ENCODE results near the gene SNURF.
"Not testable (repeated sequence)": the region's sequence is repeated elsewhere in the genome, so short reads cannot be mapped to it uniquely, and the experiment has no call there.

The SNURF gene

GRCh38 chr15:24954783-24955530 is at the start of gene SNURF, which contains the start of gene SNRPN:
Gene SNURF, plus strand, starts transcription at chr15:24954987. Its CDS starts 62 bp downstream, at chr15:24955049.
Gene SNRPN, plus strand, starts transcription at chr15:24954987. Its CDS starts 19,467 bp downstream, at chr15:24974454.
- DNase-seq = no peak

DNA sequence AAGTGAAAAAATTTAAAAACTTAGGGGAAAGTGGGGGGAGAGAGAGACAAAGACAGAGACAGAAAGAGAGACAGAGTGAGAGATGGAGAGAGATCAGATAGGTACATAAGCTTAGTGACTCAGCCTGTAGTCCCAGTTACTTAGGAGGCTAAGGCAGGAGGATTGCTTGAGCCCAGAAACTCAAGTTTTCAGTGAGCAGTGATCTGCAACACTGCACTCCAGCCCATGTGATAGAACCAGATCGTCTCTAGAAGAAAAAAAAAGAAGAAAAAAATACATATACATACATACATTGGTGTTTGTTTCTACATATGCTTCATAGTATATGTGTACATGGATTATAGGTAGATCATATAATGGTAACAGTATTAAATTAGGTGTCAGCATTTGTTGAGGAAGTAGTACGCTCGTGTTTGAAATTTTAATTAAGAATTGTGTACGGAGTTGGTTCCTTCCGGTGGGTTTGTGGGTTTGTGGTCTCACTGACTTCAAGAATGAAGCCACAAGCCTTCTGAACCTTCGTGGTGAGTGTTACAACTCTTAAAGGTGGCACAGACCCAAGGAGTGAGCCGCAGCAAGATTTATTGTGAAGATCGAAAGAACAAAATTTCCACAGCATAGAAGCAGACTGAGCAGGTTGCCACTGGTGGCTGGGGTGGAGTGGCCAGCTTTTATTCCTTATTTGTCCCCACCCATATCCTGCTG is 38.3 kb upstream of the SNURF start:
- no peak for DNase-seq

- no peak for DNase-seq
Measured at GRCh38 chr15:24917431-24917830, 37.4 kb upstream of the SNURF start.

GRCh38 chr15:24919446-24919845 is 35.3 kb upstream of the SNURF start:
- no peak for DNase-seq

DNA sequence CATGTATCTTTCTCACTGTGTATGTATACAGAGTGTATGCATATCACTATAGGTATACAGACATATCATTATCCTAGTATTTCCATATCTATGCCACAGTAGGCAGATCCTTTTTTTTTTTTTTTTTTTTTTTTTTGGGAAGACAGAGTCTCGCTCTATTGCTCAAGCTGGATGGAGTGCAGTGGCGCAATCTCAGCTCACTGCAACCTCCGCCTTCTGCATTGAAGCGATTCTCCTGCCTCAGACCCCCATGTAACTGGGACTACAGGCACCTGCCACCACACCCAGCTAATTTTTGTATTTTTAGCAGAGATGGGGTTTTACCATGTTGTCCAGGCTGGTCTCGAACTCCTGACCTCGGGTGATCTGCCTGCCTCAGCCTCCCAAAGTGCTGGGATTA is 32.0 kb upstream of the SNURF start:
- not testable (repeated sequence) for DNase-seq

- DNase-seq = no peak
Measured at GRCh38 chr15:24924153-24924552, 30.6 kb upstream of the SNURF start.

DNA sequence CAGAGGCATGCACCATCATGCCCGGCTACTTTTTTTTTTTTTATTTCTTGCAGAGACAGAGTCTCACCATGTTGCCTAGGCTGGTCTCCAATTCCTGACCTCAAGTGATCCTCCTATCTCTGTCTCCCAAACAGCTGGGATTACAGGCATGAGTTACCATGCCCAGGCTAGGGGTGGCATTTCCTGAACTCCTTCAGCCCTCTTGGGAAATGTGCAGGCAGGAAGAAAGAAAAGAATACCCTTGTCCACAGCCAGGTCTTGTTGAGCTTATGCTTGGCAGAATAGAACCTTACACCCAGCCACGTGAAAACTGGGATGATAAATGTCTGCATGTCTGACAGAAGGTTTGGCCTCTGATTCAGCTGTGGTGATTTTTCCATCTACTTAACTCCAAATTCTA is 30.2 kb upstream of the SNURF start:
- no peak for DNase-seq

DNA sequence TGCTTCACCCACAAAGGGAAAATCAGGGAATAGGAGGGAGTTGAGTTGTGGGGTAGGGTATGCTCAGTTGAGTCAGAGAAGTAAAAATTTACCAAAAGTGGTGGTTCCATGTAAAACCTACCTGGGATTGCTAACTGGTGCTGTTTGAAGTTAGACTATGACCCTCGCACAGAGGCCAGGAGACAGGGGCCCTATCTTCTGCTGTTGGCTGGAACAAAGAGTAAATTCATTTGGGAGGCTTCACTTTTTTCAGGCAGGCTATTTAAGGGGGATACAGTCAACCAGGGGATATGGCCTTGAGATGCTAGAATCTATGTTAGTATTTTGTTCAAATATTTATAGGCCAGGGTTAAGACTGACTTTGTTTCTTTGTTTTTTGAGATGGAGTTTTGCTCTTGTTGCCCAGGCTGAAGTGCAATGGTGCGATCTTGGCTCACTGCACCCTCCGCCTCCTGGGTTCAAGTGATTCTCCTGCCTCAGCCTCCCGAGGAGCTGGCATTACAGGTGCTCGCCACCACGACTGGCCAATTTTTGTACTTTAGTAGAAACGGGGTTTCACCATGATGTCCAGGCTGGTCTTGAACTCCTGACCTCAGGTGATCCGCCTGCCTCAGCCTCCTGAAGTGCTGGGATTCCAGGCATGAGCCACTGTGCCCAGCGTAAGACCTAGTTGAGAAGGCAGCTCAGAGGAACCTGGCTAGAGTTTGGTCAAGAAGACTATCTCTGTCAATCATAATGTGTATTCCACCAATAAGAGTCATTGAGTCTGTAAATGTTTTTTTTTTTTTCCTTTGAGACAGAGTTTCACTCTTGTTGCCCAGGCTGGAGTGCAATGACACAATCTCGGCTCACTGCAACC is 22.7 kb upstream of the SNURF start:
- DNase-seq = not testable (repeated sequence)

- DNase-seq = no peak
Measured at GRCh38 chr15:24933716-24934115, 21.1 kb upstream of the SNURF start.

GRCh38 chr15:24938224-24938623 is 16.6 kb upstream of the SNURF start:
- not testable (repeated sequence) for DNase-seq

- no peak for DNase-seq
Measured at GRCh38 chr15:24940236-24940635, 14.6 kb upstream of the SNURF start.

GRCh38 chr15:24943361-24943760 is 11.4 kb upstream of the SNURF start:
- no peak for DNase-seq

DNA sequence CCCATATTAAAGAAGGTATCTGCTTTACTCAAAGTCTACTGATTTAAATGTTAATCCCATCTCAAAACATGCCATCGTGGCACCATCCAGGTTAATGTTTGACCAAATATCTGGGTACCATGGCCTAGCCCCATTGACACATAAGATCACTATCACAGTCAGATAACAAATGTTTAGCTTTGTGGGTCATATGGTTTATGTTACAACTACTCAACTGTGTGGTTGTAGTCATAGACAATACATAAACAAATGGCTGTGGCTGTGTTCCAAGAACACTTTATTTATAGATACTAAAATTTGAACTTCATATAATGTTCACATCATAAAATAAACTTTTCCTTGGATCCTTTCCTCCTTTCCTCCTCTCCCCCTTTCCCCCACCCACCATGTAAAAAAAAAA is 9.8 kb upstream of the SNURF start:
- DNase-seq = no peak

DNA sequence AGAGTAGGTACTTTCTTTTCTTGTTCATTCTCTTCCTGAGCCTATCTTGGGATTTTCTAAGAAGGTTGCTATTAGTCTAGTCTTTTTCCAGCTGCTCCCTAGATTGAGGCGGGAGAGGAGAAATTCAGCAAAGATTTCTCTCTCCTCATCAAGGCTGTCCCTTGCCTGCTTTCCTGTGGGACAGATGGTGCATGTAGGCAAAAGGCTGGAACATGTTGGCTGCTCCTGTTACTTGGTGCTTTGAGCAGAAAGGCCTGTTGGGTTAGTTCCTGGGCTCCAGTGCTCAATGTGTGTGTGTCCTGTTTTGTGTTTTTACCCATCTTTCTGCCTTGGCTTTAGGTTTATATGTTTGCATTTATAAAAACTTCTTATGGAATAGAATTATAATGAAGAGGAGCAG is 9.1 kb upstream of the SNURF start:
- DNase-seq = no peak

DNA sequence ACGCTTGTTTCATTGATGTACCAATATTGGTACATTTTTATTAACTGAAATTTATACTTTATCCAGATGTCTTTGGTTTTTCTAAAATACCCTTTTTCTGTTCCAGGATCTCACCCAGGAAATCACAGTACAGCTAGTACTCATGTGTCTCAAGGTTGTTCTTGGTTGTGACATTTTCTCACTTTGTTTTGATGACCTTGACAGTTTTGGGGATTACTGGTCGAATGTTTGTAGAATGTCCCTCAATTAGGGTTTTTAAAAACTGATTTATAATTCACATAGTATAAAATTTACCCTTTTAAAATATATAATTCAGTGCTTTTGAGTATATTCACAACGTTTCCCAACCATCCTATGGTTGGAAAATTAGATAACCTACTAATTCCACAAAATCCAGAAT is 6.3 kb upstream of the SNURF start:
- no peak for DNase-seq

- no peak for DNase-seq
Measured at GRCh38 chr15:24955531-24955921, 739 bp downstream of the SNURF start.

DNA sequence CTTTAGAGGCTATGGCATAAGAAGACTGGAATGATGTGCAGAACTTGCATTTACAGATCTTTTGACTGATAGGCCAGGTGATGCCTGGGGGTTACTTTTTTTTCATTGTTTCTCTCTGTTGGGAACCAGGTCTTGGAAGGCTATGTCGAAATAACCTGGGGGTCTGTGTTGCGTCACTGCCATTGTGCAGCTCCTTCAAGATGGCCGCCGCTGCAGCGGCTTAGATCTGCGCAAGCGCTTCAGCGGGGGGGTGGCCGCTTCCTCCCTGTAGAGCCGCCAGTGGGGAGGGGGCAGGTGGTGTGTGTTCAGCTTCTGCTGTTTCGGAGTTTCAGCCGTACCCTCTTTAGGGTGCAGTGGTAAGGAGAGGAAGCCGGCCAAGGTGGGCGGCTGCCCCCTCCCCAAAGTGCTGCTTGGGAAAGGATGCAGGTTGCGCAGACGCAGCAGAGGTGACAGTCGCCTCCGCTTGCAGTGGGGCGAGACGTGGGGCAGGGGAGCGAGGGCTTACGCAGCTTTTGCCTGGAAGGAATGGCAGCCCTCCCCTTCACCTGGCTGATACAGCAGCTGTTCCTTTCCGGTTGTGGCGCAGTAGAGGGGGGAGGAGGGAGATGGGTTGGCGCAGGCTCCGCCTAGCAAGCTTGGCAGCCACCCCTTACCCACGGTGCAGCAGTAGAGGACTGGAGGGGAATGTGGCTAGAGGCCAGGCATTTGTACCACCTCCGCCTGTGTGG is 1.5 kb downstream of the SNURF start:
- DNase-seq = no peak

- DNase-seq = no peak
Measured at GRCh38 chr15:24957691-24958090, 2.9 kb downstream of the SNURF start.

- no peak for DNase-seq
Measured at GRCh38 chr15:24961967-24962366, 7.2 kb downstream of the SNURF start.

DNA sequence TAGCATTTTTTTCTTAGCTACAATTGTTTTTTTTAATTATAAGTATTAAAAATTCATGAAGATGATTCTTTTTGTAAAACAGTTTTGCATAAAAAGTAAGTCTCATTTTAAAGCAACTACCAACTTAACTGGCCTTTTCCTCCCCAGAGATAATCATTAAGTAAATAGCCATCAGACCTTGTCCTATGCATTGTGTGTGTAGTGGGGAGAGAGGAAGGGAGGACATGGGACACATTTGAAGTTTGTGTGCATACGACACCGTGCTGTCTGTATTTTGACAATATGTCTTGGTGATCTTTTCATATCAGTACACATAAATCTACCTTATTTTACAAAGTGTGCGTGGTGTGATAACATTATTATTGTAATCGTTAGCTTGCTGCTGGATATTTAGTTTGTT is 8.1 kb downstream of the SNURF start:
- DNase-seq = no peak

DNA sequence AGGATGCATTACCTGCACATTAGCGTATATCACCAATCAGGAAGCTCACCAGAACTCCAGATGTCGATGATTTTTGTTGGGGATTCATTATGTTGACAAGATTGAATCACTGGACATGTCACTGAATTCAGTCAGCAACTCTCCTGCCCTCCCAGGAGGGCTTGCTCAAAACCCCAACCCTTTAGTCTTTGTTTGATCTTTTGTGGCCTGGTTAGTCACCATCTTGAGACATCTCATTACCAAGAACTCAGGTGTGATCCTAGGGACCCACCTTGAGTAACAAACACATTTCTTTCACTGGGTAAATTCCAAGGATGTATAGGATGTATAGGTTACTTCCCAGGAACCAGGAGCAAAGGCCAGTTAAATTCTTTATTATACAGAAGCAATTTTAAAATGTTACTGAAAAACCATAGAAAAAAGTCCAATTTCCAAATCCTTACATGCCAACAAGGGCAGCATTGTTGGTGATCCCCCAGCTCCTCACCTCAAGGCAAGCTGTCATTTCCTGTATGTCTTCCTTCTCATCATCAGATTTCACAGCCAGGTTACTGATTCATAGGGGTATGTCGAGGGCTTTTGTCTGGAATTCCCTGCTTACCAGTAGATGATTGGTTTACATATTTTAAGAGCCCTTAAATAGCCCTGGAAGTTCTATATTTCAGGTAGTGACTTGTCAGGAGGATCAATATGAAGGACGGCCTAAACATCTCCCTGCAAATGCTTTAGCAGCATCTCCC is 11.7 kb downstream of the SNURF start:
- no peak for DNase-seq

- no peak for DNase-seq
Measured at GRCh38 chr15:24971052-24971451, 16.3 kb downstream of the SNURF start.

Measured in GOT3 (cell line).